Measurements from ENCODE around the gene BRCA1. TPM values are rescaled to one million over a fixed set of nuclear protein-coding genes. Genes with fewer than 3 reads are reported as not detected.
A peak's percentile ranks its signal among the peaks of the same experiment; 100 is the strongest.
"Not testable (repeated sequence)": the region's sequence is repeated elsewhere in the genome, so short reads cannot be mapped to it uniquely, and the experiment has no call there.

The BRCA1 gene
- total and polyA plus RNA-seq, 7 donors: 0.60 to 10.2 (median 5.6) TPM

GRCh38 chr17:43003542-43004172 lies 121.5 kb downstream of the BRCA1 start:
- TF ChIP-seq EP300 (IDR thresholded peaks at IDR 0.05): no peak
- TF ChIP-seq POLR2A (IDR thresholded peaks at IDR 0.05): no peak
- TF ChIP-seq CTCF (IDR thresholded peaks at IDR 0.05): no peak
- TF ChIP-seq POLR2AphosphoS5 (IDR thresholded peaks at IDR 0.05): no peak
- intact Hi-C loops (cut with DNase I): no loop called here
- Histone ChIP-seq H3K36me3 (peaks cover 5 to 57% (median 34%) of the 10 kb centered on the region in 4 donors), H3K27me3 (no peaks in the 10 kb centered on the region), H3K4me1 (peaks cover 0 to 33% (median 33%) of the 10 kb centered on the region in 4 donors), H3K4me3 (no peak overlapping the region), H3K27ac (peak overlapping the region in 3 of 4 donors; percentile 5 to 34 (median 10)), H3K9me3 (no peaks in the 10 kb centered on the region)
- DNase-seq: no peak
- 80 to 90% methylated on average over 5 of the region's 5 CpGs for WGBS, 2 donors

GRCh38 chr17:43000894-43001293 lies 124.3 kb downstream of the BRCA1 start:
- H3K4me1 ChIP-seq: peaks cover 0 to 22% (median 22%) of the 10 kb centered on the region in 4 donors
- intact Hi-C loops (cut with DNase I): not testable (repeated sequence)

GRCh38 chr17:42999003-42999525 lies 126.1 kb downstream of the BRCA1 start:
- intact Hi-C loops (cut with DNase I): loop anchor here (2.0 to 5.0 kb wide), 3 partner anchors 18 to 172 kb away; partner anchors contain the start of genes AOC2, NBR1, PTGES3L and RUNDC1
- Histone ChIP-seq H3K36me3 (peaks cover 5 to 52% (median 34%) of the 10 kb centered on the region in 4 donors), H3K4me1 (peaks cover 0 to 22% (median 22%) of the 10 kb centered on the region in 4 donors), H3K9me3 (no peaks in the 10 kb centered on the region), H3K27ac (peak overlapping the region; percentile 93 to 97 (median 94)), H3K4me3 (peak overlapping the region; percentile 66 to 88 (median 79)), H3K27me3 (no peaks in the 10 kb centered on the region)
- TF ChIP-seq POLR2AphosphoS5 (IDR thresholded peaks at IDR 0.05) (no peak), EP300 (IDR thresholded peaks at IDR 0.05) (no peak), CTCF (IDR thresholded peaks at IDR 0.05) (no peak), POLR2A (IDR thresholded peaks at IDR 0.05) (no peak)
- WGBS, 2 donors: 6 to 15% methylated on average over 10 of the region's 10 CpGs
- no peak for DNase-seq

More at GRCh38 chr17:43000894-43001293, 124.3 kb downstream of the BRCA1 start:
- H3K36me3 ChIP-seq: peaks cover 5 to 57% (median 34%) of the 10 kb centered on the region in 4 donors
- DNase-seq, H3K4me3 ChIP-seq, H3K9me3 ChIP-seq, H3K27ac ChIP-seq, H3K27me3 ChIP-seq: not testable (repeated sequence)
- WGBS, 2 donors: 95 to 96% methylated on average over 13 of the region's 13 CpGs

- no peaks in the 10 kb centered on the region for H3K9me3 ChIP-seq
- peaks cover 5 to 52% (median 32%) of the 10 kb centered on the region in 4 donors for H3K36me3 ChIP-seq
- TF ChIP-seq EP300 (IDR thresholded peaks at IDR 0.05) (peak in 2 of 4 donors; percentile 42 to 85), CTCF (IDR thresholded peaks at IDR 0.05) (peak; percentile 80 to 98 (median 87)), POLR2A (IDR thresholded peaks at IDR 0.05) (peak; percentile 75 to 88), POLR2AphosphoS5 (IDR thresholded peaks at IDR 0.05) (peak; percentile 90 to 95 (median 92))
- WGBS, 2 donors: 0% methylated on average over 49 of the region's 49 CpGs
- H3K4me1 ChIP-seq: peaks cover 0 to 22% (median 22%) of the 10 kb centered on the region in 4 donors
- intact Hi-C loops (cut with DNase I): loop anchor here (2.0 to 5.0 kb wide), 3 partner anchors 17 to 173 kb away; partner anchors contain the start of genes AOC2, NBR1, PTGES3L and RUNDC1
- H3K27me3 ChIP-seq: no peaks in the 10 kb centered on the region
- peak within 1 kb of the TSS; percentile 93 to 97 (median 94) for H3K27ac ChIP-seq
- peak; percentile 100 for DNase-seq
- H3K4me3 ChIP-seq: peak within 1 kb of the TSS; percentile 66 to 88 (median 79)
Measured at GRCh38 chr17:42997984-42998938, 126.9 kb downstream of the BRCA1 start, which contains the start of gene RPL27. TSS of gene RPL27 (plus strand) at chr17:42998419. CDS start at chr17:42998751, 332 bp downstream.
